Activated CD4-positive, CD25-positive, alpha-beta regulatory T cell treated with anti-CD3 and anti-CD28 coated beads, Interleukin-2, amount 50 U/mL, for 72 hours (primary cell): ENCODE measurements around the gene GPX7.
"Not testable (repeated sequence)": the region's sequence is repeated elsewhere in the genome, so short reads cannot be mapped to it uniquely, and the experiment has no call there.

ENCODE experiments used
- DNase-seq: peaks from one replicate; pipeline ENCODE4 v3.0.0; 2021

The GPX7 gene

DNA sequence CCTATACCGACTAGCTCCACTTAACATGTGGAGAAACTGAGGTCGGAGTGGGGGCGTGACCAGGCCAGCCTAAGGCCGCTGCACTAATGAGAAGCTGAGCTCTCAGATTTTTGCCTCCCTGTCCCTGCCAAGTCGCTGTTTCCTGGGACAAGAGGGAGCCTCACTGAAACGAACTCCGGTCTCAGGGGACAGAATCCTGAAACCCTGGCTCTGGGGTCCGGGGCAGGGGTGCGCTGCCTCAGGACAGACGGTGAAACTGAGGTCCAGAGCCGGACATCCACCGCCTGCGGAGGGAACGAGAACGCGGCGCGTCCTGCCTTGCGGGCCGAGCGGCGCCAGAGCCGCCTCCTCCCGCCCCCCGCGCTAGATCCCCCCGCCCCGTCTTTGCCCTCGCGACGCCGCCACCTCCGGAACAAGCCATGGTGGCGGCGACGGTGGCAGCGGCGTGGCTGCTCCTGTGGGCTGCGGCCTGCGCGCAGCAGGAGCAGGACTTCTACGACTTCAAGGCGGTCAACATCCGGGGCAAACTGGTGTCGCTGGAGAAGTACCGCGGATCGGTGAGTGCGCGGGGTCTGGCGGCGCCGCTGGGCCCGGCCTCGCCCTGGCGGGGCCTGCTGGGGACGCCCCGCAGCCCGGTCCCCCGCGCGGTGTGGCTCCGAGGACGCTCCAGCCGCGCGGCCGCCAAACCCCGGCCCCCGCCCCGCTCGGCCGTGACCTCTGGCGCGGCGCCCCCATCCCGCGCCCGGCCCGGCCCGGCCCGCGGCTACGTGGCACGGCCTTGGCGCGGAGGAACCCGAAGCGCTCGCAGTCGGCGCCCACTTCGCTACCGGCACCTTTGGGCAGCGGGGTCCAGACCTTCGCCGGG is at the start of gene GPX7:
Gene GPX7 (plus strand): TSS at position 381 of the 865 bp plus-strand sequence. CDS start 39 bp downstream, at position 420.
- peak; percentile 70 for DNase-seq

DNA sequence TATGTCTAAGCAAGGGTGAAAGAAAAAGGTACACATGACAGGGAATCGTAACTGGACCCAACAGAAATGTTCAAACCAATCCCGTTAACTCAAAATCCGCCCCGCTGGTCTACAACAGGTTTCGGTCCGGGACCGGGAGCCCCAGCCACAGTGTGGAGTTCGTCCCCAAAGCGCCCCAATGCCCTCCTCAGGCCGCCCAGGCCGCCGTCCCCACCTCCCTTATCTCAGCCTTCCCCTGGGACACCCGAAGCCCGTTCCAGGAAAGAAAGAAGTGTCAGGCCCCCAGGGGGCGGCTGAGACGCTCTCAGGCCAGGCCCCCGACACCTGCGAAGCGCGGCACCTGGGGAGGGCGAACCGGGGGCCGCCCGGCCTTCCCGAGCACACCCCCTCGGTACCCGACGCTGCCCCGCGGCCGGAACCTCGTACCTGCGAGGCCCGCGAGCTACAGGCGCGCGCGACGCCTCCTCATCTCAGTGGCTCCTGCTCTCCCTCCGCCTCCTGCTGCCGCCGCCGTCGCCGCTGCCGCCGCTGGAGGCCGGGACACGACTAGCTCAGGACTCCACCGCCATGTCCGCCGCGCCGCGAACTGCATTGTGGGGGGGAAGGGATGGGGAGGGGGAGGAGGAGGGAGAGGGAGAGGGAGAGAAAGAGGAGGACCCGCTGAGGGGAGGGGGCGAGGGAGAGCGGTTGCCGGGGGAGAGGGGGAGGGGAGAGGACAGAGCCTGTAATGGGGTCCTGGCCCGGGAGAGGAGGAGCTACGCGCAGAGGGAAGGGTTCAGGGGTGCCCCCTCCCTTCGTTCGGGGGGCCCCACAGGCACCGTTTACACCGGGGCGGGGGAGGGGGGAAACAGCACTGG is 49.4 kb upstream of the GPX7 start, which contains the start of gene TUT4:
Gene TUT4 (minus strand): TSS at position 588 of the 857 bp plus-strand sequence. CDS start 26,812 bp downstream, outside the sequence.
- DNase-seq, result peak; percentile 77

DNA sequence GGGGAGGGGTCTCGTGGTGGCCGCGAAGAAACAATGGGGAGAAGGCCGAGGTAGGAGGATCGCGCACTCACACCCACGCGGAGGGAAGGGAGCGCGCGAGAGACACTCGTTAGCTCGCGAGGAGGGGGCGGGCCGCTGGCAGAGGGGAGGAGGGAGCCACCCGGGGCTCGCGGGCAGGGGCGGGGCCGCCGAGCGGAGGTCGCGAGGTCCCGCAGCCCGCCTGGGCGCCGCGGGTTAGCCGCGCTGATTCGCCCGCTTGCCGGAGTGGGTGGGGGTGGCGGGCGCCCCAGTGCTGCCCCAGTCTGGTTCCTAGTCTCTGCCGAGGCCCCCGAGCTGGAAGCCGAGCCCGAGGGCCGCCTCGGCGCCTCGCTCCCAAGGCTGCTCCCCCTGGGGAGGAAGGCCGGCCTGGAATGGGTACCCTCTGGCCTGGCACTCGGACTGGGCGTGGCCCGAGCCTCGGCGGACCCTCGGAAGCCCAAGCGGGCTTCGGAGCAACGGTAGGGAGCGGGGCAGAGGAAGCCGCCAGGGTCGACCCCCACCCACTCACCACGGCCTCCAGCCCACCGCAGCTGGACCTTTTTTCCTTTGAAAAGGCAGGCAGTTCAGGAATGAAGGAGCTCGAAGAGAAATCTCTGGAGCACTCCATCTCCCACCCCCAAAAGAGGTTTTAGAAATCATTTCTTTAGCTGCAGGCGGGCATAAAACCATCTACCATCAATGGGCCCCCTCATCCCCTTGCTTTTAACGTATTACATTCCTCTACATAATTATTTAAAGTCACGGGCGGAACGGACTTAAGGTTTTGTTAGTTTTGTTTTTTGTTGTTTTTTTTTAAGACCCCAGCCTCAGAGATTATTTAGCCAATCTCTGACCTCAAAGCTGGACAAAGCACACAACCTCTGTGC is 48.6 kb upstream of the GPX7 start:
- peak; percentile 86 for DNase-seq

DNA sequence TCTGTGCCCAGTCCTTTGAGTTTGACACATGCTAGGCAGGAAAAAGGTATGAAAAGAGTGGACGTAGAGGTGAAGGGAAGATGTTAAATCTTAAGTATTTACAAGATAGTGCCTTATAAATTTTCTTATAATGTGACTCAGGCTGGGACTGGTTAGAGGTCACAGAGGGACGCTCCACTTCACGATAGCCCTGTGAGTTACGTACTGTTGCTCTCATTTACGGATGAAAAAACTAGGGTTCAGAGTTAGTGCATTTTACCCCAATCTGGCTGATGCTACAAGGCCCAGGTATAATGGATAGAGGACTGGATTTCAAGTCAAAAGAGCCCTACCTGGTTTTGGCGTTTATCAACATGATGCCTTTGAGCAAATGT is 47.9 kb upstream of the GPX7 start:
- no peak for DNase-seq

DNA sequence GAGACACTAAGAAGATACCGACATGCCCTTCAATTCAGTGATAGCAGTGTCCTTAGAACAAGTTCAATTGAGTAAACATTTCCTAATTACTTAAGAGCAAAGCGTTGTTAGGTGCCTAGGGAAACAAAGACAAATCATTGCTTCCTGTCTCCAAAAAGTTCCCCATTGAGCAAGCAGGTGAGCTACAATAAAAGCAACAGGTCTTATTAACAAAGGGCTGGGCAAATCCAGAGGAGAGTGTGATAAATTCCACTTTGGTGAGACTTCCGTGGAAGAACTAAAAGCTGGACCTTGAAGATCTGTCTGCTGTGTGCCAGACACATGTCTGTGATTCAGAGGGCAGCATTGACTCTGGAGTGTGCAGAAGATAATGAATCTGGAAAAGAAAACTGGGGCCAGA is 47.4 kb upstream of the GPX7 start:
- DNase-seq, result no peak

DNA sequence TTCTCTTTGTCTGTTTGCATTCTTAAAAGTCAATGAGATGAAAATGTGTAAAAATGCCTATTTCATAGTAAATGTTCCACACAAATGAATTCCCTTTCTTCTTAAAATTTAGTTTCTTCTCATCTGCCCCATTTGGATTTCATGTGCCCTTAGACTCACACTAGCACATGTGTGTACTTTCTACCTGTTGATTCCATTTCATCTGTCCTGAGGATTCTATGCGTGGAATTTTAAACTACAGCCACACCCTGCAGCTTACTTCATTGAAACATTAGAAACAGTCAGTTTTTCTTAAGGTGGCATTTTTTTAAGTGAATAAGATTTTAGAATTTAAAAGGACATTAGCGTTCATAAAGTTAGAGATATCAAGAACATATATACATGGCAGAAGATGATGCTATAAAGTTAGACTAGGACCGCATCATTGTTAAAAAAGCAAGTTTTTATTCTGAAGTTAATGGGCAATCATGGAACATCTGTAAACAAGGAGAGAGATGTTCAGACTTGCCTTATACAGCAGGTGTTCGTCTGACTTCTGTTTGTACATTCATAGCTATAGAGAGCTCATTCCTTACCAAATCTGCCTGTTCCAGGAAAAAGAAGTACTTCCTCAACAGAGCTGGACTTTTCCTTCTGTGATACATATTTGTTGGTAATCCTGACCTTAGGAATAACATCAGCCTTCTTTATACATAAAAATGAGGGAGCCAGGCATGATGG is 45.4 kb upstream of the GPX7 start:
- no peak for DNase-seq

DNA sequence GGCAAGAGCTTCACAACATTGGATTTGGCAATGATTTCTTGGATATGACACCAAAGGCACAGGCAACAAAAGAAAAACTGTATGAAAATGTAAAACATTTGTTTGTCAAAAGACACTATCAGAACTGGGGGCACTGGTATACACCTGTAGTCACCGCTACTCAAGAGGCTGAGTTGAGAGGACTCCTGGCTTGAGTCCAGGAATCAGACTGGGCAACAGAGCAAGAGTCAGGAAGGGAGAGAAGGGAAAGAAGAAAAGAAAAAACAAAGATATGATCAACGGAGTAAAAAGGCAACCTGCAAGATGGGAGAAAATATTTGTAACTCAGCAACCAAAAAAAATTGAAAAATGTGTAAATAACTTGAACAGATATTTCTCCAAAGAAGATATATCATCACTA is 43.2 kb upstream of the GPX7 start:
- no peak for DNase-seq

DNA sequence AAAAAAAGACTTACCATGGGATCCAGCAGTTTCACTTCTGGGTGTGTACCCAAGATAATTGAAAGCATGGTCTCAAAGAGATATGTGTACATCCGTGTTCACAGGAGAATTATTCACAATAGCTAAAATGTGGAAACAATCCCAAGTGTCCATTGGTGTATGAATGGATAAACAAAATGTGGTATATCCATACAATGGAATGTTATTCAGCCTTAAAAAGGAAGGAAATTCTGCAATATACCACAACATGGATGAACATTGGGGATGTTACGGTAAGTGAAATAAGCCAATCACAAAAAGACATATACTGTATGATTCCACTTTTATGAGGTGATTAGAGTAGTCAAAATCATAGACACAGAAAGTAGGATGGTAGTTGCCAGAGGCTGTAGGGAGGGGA is 42.3 kb upstream of the GPX7 start:
- DNase-seq, result no peak

DNA sequence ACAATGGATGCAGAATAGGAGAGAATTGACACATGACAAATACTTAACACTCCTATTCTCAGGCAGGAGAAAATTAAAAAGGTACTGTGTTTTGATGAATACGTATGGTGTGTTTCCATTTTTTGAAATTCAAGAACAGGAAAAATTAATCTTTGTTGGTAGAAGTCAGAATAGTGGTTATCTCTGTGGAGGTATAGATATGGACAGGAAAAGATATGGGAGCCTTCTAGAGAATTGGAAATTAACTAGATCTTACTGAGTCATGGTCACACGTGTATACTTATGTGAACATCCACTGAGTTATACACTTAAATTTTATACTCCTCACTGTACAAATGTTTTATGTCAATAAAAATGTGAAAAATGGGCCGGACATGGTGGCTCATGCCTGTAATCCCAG is 39.4 kb upstream of the GPX7 start:
- no peak for DNase-seq

DNA sequence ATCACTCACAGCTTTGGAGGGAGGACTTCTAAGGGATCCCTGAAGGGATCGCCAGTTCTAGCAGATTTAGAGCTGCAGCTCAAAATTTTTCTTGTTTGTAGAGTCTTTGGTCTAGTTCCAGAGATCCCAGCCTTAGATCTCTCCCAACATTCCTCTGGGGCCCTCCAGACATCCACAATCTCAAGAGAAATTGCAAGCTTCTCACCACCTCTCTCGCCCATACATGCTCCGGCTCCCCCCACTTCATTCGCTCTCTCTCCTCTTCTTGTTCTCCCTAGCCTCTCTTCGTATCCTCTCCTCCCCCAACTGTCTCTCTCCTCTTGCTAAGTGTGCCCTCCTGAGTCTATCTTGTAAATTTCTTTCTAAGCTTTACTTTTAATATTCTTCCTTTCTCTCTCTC is 34.2 kb upstream of the GPX7 start:
- DNase-seq, result no peak

DNA sequence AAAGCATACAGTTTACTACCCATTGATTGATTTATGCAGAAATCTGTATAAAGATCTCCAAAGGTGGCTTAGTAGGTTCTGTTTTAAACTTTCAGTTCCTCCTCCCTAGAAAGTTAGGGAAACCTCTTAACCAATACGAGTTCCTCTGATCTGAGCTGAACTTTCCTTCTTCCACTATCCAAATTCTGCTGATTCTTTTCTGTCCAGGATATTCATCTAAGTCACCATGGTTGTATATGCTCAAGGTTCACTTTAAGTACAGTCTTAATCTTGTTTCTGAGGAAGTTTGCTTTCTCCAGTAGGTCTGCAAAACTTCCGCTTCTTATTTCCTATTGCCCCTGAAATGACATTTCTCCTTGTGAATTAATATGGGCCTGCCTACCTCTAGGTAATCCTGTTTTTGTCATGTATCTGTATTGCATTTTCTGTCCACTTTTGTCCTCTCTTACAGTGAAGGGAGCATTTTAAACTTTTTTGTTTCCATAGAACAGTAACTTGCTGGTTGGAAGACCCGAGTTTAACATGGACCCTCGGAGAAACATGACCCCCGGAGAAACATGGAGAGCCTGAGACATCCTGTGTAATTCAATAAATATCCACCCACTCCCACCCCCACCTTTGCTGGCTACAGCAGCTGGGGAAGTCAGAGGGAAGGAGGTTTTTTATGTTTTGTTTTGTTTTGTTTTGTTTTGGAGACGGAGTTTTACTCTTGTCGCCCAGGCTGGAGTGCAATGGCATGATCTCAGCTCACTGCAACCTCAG is 32.5 kb upstream of the GPX7 start:
- no peak for DNase-seq

DNA sequence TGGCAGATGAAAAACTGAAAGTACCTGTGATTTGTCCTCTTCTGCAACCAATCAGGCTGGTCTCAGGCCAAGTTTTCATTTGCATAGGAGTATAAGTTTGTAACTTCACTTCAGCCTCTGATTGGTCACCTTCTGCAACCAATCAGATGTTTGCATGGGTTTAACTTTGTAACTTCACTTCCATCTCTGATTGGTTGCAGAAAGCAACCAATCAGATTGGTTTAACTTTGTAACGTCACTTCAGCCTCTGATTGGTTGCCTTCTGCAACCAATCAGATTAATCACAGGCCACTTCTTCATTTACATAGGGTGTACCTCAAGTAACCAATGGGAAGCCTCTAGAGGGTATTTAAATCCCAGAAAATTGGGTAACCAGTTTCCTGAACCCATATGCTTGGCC is 30.4 kb upstream of the GPX7 start:
- DNase-seq, result no peak

DNA sequence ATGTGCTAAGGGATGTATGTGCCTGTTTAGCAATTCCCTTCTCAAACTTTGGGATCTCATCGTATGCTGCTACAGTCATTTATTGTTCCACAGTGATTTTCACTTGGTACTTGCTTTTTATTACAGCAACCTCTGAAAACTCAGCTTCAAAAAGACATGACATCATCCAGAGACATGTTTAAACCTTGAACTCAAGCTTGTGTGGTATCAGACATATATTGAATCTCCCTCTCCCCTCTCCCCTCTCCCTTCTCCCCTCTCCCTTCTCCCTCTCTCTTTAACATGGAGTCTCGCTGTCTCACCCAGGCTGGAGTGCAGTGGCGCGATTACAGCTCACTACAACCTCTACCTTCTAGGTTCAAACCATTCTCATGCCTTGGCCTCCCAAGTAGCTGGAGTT is 29.8 kb upstream of the GPX7 start:
- no peak for DNase-seq

DNA sequence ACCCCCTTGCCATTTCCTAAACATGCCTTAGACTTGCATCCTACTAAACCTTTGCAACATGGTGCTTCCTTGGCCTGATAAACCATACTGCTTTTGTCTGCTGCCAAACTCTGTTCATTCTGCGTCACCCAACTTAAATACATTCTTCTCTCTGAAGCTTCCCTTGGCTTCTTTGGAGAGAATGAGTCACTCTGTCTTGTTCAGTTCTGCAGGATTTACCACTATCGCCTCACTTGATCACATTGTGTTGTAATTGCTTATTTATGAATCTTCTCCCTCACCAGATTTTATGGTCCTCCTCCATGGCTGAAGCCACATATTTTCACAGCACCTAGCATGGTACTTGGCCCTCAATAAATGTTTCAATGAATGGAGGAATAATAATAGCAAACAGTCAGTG is 27.6 kb upstream of the GPX7 start:
- DNase-seq, result no peak

DNA sequence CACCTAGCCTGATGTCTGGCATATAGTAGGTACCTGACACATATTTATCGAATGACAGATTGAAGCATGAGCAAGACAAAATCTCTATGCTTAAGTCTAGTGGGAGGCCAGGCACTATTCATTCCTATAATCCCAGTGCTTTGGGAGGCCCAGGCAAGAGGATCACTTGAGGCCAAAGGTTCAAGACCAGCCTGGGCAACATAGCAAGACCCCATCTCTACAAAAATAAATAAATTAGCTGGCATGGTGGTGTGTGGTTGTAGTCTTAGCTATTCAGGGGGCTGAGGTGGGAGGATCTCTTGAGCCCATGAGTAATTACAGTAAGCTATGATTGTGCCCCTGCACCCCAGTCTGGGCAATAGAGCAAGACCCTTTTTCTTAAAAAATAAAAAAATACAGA is 26.1 kb upstream of the GPX7 start:
- no peak for DNase-seq

DNA sequence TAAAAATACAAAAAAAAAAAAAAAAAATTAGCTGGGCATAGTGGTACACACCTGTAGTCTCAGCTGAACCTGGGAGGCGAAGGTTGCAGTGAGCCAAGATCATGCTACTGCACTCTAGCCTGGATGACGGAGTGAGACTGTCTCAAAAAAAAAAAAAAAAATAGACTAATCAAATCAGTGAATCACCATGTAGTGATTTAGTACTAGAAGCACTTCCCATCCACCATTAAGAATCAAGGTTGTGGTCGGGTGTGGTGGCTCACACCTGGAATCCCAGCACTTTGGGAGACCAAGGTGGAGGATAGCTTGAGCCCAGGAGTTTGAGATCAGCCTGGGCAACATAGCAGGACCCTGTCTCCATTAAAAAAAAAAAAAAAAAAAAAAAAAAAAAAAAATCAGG is 24.1 kb upstream of the GPX7 start:
- not testable (repeated sequence) for DNase-seq

DNA sequence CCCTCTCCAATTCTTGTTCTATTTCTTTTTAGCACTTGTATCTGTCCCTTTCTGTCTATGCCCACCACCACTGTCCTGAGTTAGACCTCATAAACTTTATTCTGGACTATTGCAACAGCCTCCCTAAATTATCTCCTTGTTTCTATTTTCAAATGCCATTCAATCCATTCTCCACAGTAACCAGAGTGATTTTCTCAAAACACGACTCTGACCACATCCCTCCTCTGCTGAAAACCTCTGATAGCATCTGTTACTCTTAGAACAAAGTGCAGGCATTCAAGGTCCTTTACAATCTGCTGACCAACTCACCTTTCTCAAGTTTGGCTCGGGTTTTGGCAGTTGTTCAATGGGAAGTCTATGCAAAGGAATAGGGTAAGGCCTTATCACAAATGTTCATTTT is 22.8 kb upstream of the GPX7 start:
- no peak for DNase-seq

DNA sequence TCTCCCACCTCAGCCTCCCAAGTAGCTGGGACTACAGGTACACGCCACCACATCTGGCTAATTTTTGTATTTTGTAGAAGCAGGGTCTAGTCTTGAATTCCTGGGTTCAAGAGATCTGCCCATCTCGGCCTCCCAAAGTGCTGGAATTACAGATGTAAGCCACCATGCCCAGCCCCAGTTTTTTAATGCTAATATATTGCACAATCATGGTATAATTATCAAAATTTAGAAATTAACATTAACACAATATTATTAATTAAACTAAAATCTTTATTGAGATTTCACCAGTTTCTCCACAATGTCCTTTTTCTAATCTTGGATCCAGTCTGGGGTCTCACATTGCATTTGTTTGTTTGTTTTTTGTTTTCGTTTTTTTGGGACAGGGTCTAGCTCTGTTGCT is 21.9 kb upstream of the GPX7 start:
- no peak for DNase-seq

DNA sequence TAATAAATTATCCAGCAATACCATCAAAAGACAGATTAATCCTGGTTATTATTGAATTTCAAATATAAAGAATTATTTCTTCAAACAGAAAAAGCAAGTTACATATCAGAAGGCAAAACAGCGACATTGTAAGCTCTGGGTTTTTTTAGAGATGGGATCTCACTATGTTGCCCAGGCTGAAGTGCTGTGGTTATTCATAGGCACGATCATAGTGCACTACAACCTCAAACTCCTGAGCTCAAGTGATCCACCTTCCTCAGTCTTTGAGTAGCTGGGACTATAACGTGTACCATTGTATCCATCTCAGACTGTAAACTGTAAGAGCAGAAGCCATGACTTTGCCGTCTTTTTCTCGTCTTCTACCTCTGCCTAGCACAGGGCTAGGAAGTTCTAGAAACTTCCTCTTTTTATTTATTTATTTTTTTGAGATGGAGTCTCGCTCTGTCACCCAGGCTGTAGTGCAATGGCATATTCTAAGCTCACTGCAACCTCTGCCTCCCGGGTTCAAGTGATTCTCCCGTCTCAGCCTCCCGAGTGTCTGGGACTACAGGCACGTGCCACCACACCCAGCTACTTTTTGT is 20.0 kb upstream of the GPX7 start:
- no peak for DNase-seq

DNA sequence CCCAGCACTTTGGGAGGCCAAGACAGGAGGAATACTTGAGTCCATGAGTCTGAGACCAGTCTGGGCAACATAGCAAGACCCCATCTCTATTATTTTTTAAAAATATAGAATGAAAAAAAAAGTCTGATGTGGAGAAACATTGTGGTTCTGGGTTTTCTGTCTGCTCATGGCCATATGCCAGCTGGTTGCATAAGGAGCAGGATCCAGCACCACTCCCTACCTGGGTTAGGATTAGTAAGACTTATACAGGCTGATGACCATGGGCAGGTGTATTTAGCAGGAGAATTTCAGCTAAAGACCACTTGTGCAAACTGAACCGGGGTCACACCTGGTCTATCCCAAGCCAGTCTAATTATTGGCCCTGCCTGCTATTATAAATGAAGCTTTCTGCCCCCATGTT is 16.7 kb upstream of the GPX7 start:
- no peak for DNase-seq

DNA sequence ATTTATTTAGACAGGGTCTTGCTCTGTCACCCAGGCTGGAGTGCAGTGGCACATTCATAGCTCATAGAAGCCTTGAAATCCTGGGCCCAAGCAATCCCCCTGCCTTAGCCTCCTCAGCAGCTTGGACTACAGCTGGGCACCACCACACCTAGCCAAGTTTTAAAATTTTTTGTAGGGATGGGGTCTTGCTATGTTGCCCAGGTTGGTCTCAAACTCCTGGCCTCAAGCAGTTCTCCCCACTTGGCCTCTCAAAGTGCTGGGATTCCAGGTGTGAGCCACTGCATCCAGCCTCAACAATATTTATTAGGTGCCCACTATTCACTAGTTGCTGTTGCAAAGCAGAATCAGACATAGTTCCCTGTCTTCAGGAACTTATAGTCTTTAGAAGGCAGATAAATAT is 14.1 kb upstream of the GPX7 start:
- no peak for DNase-seq
